Measurements from ENCODE around the gene FNIP2. TPM values are rescaled to one million over a fixed set of nuclear protein-coding genes. Genes with fewer than 3 reads are reported as not detected.

The FNIP2 gene
- total and polyA plus RNA-seq, 10 of the 15 experiments (the other 5 are each of a cell fraction or from before 2014, with no cell fraction given) = 0.03 to 0.38 (median 0.15) TPM

DNA sequence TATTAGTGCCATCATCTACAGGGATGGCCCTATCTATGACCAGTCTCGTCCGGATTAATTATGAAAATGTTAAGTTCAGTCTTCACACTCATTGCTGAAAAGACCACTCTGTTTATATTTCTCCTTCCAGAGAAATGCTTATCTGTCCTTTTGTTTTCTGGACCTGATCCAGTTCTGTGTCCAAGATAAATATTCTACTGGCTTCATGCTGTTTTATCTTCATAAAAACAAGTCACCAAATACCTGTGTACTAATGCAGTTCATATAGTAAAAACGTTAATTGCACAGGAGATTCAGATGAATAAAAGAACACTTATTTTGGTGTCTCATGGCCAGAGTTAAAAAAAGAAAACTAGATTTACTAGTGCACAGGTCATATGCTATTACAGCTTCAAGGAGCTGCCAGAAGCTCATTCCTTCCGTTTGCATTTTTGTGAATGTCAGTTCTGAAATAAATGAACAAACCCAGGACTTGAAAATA lies 17.3 kb downstream of the FNIP2 start (continued):
- no peak for TF ChIP-seq PRDM15 (CRISPR knock-in tag; IDR thresholded peaks at IDR 0.05)
- TF ChIP-seq CBFB (IDR thresholded peaks at IDR 0.05; ENCODE audit: low read depth) = no peak
- no peak for TF ChIP-seq FOS (IDR thresholded peaks at IDR 0.05; ENCODE audit: borderline replicate concordance, extremely low read depth, insufficient read length)
- TF ChIP-seq ZBTB11 (CRISPR knock-in tag; IDR thresholded peaks at IDR 0.05) = no peak
- no peak for TF ChIP-seq ESRRA (IDR thresholded peaks at IDR 0.05; ENCODE audit: low read length)
- TF ChIP-seq, protein P1, sequence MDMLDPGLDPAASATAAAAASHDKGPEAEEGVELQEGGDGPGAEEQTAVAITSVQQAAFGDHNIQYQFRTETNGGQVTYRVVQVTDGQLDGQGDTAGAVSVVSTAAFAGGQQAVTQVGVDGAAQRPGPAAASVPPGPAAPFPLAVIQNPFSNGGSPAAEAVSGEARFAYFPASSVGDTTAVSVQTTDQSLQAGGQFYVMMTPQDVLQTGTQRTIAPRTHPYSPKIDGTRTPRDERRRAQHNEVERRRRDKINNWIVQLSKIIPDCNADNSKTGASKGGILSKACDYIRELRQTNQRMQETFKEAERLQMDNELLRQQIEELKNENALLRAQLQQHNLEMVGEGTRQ (IDR thresholded peaks at IDR 0.05; ENCODE audit: borderline replicate concordance, low read depth, low read length) = no peak

Measured in GM12878 (cell line).